Measurements from ENCODE around the gene FMC1.

The FMC1 gene

GRCh38 chr7:139374246-139374645 lies 33.1 kb downstream of the FMC1 start:
- no peak for DNase-seq (ENCODE audit: low read depth, low spot score)

- DNase-seq (ENCODE audit: low read depth, low spot score): no peak
Measured at GRCh38 chr7:139382439-139382838, 41.3 kb downstream of the FMC1 start.

DNA sequence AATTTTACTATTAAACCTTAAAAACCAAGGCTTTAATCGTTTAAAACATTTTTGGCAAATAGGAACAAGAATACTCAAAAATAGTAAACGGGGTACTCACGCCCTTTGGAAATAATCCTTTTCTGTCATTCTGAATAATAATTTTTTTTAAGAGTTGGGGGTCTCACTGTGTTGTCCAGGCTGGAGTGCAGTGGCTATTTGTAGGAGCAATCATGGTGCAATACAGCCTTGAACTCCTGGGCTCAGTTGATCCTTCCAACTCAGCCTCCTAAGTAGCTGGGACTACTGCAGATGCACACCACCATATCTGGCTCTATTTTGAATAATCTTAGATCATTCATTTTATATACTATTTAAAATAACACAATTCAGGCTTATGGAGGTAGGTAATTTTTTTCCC lies 43.5 kb downstream of the FMC1 start:
- DNase-seq (ENCODE audit: low read depth, low spot score): no peak

GRCh38 chr7:139387594-139387993 lies 46.5 kb downstream of the FMC1 start:
- DNase-seq (ENCODE audit: low read depth, low spot score): no peak

GRCh38 chr7:139389091-139389490 lies 48.0 kb downstream of the FMC1 start:
- no peak for DNase-seq (ENCODE audit: low read depth, low spot score)

DNA sequence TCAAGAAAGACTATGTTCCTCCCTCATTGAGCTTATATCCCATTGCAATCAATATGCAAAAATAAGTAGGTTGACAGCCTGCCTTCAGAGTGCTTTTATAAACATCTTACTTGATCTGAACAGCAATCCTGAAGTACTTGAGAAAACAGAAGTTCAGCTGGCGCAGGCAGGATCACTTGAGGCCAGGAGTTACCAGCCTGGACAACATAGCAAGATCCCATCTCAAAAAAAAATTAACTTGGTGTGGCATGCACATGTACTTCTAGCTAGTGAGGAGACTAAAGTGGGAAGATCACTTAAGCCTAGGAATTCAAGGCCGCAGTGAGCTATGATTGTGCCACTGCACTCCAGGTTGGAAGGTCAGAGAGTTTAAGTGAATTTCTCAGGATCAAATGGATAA lies 48.6 kb downstream of the FMC1 start:
- DNase-seq (ENCODE audit: low read depth, low spot score): no peak

DNA sequence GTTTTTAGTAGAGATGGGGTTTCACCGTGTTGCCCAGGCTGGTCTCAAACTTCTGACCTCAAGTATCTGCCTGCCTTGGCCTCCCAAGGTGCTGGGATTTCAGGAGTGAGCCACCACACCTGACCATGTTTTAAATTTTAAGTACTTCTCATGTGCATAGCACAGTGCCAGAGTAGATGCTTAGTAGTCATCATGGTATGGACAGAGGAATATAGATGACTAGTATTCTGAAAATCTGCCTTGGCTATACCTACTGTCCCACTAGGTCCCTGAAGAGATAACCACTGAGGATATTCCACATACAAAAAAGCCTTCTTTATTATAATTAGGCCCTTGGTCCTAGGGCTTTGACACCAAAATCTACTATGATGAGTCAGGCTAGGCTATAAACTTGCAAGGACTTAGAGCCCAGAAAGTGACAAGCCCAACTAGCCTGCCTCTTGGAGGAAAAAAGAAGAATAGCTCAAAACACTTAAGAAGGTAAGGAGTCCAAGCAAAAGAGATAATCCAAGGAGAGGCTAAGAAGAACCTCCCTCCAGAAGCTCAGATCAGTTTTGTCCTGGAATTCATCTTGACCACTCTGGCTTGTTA lies 52.6 kb downstream of the FMC1 start:
- no peak for DNase-seq (ENCODE audit: low read depth, low spot score)

DNA sequence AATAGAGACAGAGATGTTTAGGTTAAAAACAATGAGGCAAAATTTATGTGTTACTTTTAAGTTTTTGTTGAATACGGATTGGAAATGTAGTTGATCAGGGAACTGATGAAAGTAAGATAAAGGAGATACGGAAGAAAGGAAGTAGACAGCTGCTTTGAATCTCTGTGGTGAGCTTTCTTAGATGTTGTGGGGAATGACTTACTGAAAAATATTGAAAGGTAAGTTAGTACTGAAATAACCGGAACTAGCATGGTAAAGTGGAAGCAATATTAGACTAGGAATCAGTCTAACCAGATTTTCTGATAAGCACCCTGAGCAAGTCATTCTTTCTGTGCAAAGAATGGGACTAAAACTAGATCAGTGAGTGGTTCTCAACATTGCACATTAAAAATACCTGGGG lies 53.4 kb downstream of the FMC1 start:
- no peak for DNase-seq (ENCODE audit: low read depth, low spot score)
